ENCODE measurements around the gene HMCN1. TPM values are rescaled to one million over a fixed set of nuclear protein-coding genes. Genes with fewer than 3 reads are reported as not detected.

HMCN1 gene
- total RNA-seq, 6 experiments from 2014 or later: 4.7 to 7.5 (median 5.7) TPM

- no peak overlapping the region for H3K4me3 ChIP-seq
- no peak overlapping the region for H3K27ac ChIP-seq
- no peaks in the 10 kb centered on the region for H3K9me3 ChIP-seq
- TF ChIP-seq POLR2A (IDR thresholded peaks at IDR 0.05) (no peak), CTCF (IDR thresholded peaks at IDR 0.05) (no peak)
- 52% methylated on average over 2 of the region's 2 CpGs for WGBS (ENCODE audit: insufficient coverage, low coverage, low lambda C conversion rate, missing lambda C conversion rate)
- ATAC-seq (no peak), DNase-seq (no peak)
- H3K36me3 ChIP-seq: no peaks in the 10 kb centered on the region
- H3K27me3 ChIP-seq: no peaks in the 10 kb centered on the region
- intact Hi-C loops (cut with DNase I): loop anchor here (10.0 kb wide), 1 partner anchor 398 kb away; no protein-coding TSS in a partner anchor
- no peaks in the 10 kb centered on the region for H3K4me1 ChIP-seq
These were observed 479.0 kb downstream of the HMCN1 start for GRCh38 chr1:186213225-186213607.

GRCh38 chr1:186214791-186215190 is 480.6 kb downstream of the HMCN1 start:
- DNase-seq: no peak
- TF ChIP-seq POLR2A (IDR thresholded peaks at IDR 0.05): no peak
- TF ChIP-seq CTCF (IDR thresholded peaks at IDR 0.05): no peak
- ATAC-seq: no peak
- H3K4me3 ChIP-seq: no peak overlapping the region
- no peaks in the 10 kb centered on the region for H3K27me3 ChIP-seq
- 55% methylated on average over 1 of the region's 1 CpG for WGBS (ENCODE audit: insufficient coverage, low coverage, low lambda C conversion rate, missing lambda C conversion rate)
- no peaks in the 10 kb centered on the region for H3K36me3 ChIP-seq
- intact Hi-C loops (cut with DNase I): loop anchor here (10.0 kb wide), 1 partner anchor 400 kb away; no protein-coding TSS in a partner anchor
- no peaks in the 10 kb centered on the region for H3K4me1 ChIP-seq
- H3K9me3 ChIP-seq: no peaks in the 10 kb centered on the region
- no peak overlapping the region for H3K27ac ChIP-seq

GRCh38 chr1:186215636-186216035 is 481.4 kb downstream of the HMCN1 start:
- intact Hi-C loops (cut with DNase I): loop anchor here (10.0 kb wide), 1 partner anchor 401 kb away; no protein-coding TSS in a partner anchor
- DNase-seq: no peak
- TF ChIP-seq CTCF (IDR thresholded peaks at IDR 0.05) (no peak), POLR2A (IDR thresholded peaks at IDR 0.05) (no peak)
- ATAC-seq: no peak
- Histone ChIP-seq H3K9me3 (no peaks in the 10 kb centered on the region), H3K27me3 (no peaks in the 10 kb centered on the region), H3K4me1 (no peaks in the 10 kb centered on the region), H3K4me3 (no peak overlapping the region), H3K36me3 (no peaks in the 10 kb centered on the region), H3K27ac (no peak overlapping the region)

- no peaks in the 10 kb centered on the region for H3K36me3 ChIP-seq
- no peaks in the 10 kb centered on the region for H3K4me1 ChIP-seq
- intact Hi-C loops (cut with DNase I): loop anchor here (10.0 kb wide), 1 partner anchor 404 kb away; no protein-coding TSS in a partner anchor
- H3K4me3 ChIP-seq: no peak overlapping the region
- H3K27ac ChIP-seq: no peak overlapping the region
- TF ChIP-seq POLR2A (IDR thresholded peaks at IDR 0.05) (no peak), CTCF (IDR thresholded peaks at IDR 0.05) (no peak)
- WGBS (ENCODE audit: insufficient coverage, low coverage, low lambda C conversion rate, missing lambda C conversion rate): 45% methylated on average over 5 of the region's 5 CpGs
- no peaks in the 10 kb centered on the region for H3K27me3 ChIP-seq
- DNase-seq (no peak), ATAC-seq (peak in 1 of 4 donors; percentile 35)
- H3K9me3 ChIP-seq: no peaks in the 10 kb centered on the region
These were observed 484.6 kb downstream of the HMCN1 start for GRCh38 chr1:186218654-186219352.

All from right lobe of liver (tissue), 6 donors.